Astrocyte of the hippocampus (primary cell): ENCODE results near the gene FTCD.
A peak's percentile ranks its signal among the peaks of the same experiment; 100 is the strongest.

Source experiments
- DNase-seq: peaks from one replicate; pipeline ENCODE4 v3.0.0; 2011; ENCODE audit warnings: low read depth, low spot score

Gene FTCD

GRCh38 chr21:46093668-46094400 lies 61.5 kb downstream of the FTCD start:
- DNase-seq, result no peak

GRCh38 chr21:46092811-46093667 lies 62.3 kb downstream of the FTCD start:
- no peak for DNase-seq

DNA sequence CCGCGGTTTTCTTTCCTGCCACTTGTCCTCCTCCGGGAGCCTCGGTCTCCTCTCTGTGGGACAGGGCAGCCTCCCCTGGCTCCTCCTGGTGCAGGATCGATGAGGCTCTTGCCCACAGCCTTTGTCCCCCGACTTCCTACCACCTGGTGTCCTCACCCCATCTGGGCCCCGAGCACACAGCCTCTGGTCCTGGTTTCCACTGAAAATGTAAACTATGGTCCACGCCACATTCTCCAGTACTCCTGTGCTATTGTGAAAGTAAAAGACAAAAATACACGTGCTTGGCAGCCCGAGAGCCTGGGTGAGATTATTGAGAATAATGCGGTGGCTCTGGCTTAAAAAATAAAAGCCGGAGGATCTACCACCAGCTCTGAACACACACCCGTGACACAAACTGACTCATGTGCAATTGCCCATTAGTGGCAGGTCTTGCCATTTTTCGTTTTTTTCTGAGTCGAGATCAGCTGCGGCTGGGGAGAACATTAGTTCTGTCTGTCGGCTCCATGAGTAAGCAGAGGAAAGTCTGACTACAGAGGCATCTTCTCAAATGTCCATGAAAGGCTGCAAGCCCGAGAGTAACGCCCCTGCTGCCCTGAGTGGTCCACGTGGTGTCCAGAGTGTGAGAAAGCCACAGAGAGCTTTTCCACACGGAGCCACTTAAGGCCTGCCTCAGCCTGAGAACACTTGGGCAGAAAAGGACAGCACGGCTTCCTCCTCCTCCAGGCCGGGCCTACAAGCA lies 63.2 kb downstream of the FTCD start:
- DNase-seq, result peak; percentile 81

DNA sequence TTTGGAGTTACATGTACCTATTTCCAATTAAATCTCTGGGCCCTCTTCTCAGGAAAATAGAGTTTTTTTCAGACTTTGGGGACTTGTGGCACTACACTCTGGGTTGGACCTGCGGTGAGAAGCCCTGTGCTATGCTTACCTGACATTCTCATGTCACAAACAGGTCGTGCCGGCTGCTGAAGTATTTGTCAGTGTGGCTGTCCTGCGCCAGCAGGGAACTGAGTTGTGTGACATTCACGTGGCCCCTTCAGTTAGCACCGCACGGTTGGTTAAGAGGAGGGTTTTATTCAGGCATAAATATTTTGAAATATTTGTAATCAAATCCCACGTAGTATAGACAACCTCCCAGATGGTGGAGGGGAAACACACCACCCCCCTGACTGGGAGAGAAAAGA lies 63.8 kb downstream of the FTCD start:
- DNase-seq, result no peak

GRCh38 chr21:46091118-46091517 lies 64.3 kb downstream of the FTCD start:
- DNase-seq, result no peak

DNA sequence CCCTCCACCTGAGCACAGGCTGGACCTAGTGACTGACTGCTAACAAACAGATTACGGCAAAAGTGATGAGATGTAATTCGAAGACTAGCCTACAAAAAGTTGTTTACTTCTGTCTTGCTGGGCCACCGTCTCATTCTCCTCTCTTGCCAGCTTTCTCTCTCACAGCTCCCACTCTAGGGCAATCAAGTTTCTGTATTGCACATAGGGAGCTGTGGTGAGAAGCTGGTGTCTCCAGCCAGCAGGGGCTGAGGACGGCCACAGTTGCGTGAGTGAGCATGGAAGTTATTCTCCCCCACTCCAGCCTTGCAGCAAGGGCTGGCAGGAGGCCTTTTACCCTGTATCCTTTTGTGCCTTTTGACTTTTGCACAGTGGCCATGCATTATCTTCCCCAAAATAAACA lies 66.1 kb downstream of the FTCD start:
- no peak for DNase-seq

- DNase-seq, result no peak
These were observed 67.2 kb downstream of the FTCD start for GRCh38 chr21:46088189-46088588.

DNA sequence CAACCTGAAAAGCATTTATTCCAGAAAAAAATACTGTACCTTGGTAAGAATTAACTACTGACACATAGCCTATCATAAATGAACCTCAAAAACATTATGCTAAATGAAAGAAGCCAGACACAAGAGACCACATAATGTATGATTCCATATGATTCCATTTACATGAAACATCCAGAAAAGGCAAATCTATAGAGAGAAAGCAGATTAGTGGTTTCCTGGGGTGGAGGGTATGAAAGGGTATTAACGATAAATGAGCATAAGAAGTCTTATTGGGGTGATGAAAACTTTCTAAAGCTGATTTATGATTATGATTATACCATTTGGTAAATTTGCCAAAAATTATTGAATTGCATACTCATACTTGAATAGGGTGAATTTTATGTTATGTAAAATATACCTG lies 67.7 kb downstream of the FTCD start:
- DNase-seq, result no peak
